Measurements from ENCODE around the gene LRRC7.

The LRRC7 gene

GRCh38 chr1:70048336-70049094 lies 480.8 kb downstream of the LRRC7 start:
- no peak for DNase-seq

- DNase-seq = no peak
These were observed 484.2 kb downstream of the LRRC7 start for GRCh38 chr1:70051926-70052325.

GRCh38 chr1:70057500-70057899 lies 489.8 kb downstream of the LRRC7 start:
- DNase-seq = no peak

- no peak for DNase-seq
These were observed 493.5 kb downstream of the LRRC7 start for GRCh38 chr1:70061231-70061630.

- no peak for DNase-seq
These were observed 496.1 kb downstream of the LRRC7 start for GRCh38 chr1:70063861-70064260.

GRCh38 chr1:70066711-70067110 lies 499.0 kb downstream of the LRRC7 start:
- DNase-seq = no peak

- no peak for DNase-seq
These were observed 503.9 kb downstream of the LRRC7 start for GRCh38 chr1:70071601-70072000.

GRCh38 chr1:70072231-70072751 lies 504.6 kb downstream of the LRRC7 start:
- no peak for DNase-seq

- no peak for DNase-seq
These were observed 508.0 kb downstream of the LRRC7 start for GRCh38 chr1:70075761-70076160.

GRCh38 chr1:70077066-70077465 lies 509.3 kb downstream of the LRRC7 start:
- DNase-seq = no peak

GRCh38 chr1:70079546-70079945 lies 511.8 kb downstream of the LRRC7 start:
- DNase-seq = no peak

GRCh38 chr1:70083519-70083918 lies 515.8 kb downstream of the LRRC7 start:
- no peak for DNase-seq

- DNase-seq = no peak
These were observed 516.7 kb downstream of the LRRC7 start for GRCh38 chr1:70084314-70084915.

GRCh38 chr1:70085521-70085920 lies 517.8 kb downstream of the LRRC7 start:
- no peak for DNase-seq

GRCh38 chr1:70086897-70087296 lies 519.2 kb downstream of the LRRC7 start:
- DNase-seq = no peak

- DNase-seq = no peak
These were observed 522.4 kb downstream of the LRRC7 start for GRCh38 chr1:70090141-70090540.

GRCh38 chr1:70090875-70091274 lies 523.2 kb downstream of the LRRC7 start:
- DNase-seq = no peak

- DNase-seq = no peak
These were observed 524.1 kb downstream of the LRRC7 start for GRCh38 chr1:70091811-70092210.

- DNase-seq = no peak
These were observed 524.8 kb downstream of the LRRC7 start for GRCh38 chr1:70092526-70092925.

- DNase-seq = no peak
These were observed 525.7 kb downstream of the LRRC7 start for GRCh38 chr1:70093250-70093975.

GRCh38 chr1:70101231-70101630 lies 533.5 kb downstream of the LRRC7 start:
- DNase-seq = no peak

- DNase-seq = no peak
These were observed 534.1 kb downstream of the LRRC7 start for GRCh38 chr1:70101774-70102173.

GRCh38 chr1:70103770-70104169 lies 536.0 kb downstream of the LRRC7 start:
- DNase-seq = no peak

GRCh38 chr1:70109241-70109640 lies 541.5 kb downstream of the LRRC7 start:
- no peak for DNase-seq
